GM12873 (cell line): ENCODE results near the gene SPIB.

ENCODE experiments used
- CTCF ChIP-seq: IDR thresholded peaks from 2 replicates; pipeline ENCODE4 v1.5.1; 2012; ENCODE audit warnings: low read depth, mild to moderate bottlenecking, moderate library complexity, low read length, control low read depth; ENCODE audit not compliant: insufficient read depth; ENCODE audit errors: missing control alignments

SPIB gene

GRCh38 chr19:50398675-50399367 is 19.9 kb upstream of the SPIB start:
- no peak for TF ChIP-seq CTCF

GRCh38 chr19:50399368-50399745 is 19.4 kb upstream of the SPIB start:
- TF ChIP-seq CTCF: no peak

GRCh38 chr19:50401605-50402450 is 16.9 kb upstream of the SPIB start:
- peak; percentile 5 for TF ChIP-seq CTCF

GRCh38 chr19:50402544-50403301 is 16.0 kb upstream of the SPIB start:
- TF ChIP-seq CTCF: no peak

DNA sequence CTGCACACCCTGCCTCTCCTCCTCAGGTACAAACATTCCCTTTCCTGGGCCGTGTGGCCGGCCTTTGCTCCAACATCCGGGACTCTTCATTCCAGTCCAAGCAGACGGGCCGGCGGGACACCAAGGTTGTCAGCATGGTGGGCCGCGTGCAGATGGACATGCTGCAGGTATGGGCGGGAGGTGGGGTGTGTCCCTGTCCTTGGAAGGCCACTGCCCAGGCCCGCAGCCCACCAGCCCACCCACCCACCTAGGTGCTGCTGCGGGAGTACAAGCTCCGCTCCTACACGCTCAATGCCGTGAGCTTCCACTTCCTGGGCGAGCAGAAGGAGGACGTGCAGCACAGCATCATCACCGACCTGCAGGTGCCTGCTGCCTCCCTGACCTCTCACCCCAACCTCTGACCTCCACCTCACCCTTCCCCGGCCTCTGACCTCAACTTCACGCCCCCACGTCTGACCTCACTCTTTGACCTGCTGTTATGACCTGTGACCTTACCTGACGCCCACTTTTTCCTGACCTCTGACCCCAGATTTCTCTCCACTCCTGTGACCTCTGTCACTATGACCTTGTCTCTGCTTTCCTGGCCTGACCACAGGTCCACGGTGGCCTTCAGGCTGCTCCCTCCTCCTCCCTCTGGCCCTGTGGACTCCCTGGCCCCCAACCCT is 12.4 kb upstream of the SPIB start:
- no peak for TF ChIP-seq CTCF

- TF ChIP-seq CTCF: no peak
Measured at GRCh38 chr19:50406829-50407228, 11.9 kb upstream of the SPIB start.
